Thoracic aorta (tissue), 2 donors: ENCODE data around the gene GFPT2. TPM values are rescaled to one million over a fixed set of nuclear protein-coding genes. Genes with fewer than 3 reads are reported as not detected.

ENCODE experiments used
- ATAC-seq: fragments of 150-250 bp; one replicate; pipeline ENCODE4 v1.8.0; 2017; ENCODE audit warnings: low read depth; ENCODE audit not compliant: insufficient number of reproducible peaks, low FRiP score
- DNase-seq: peaks from one replicate; pipeline ENCODE4 v3.0.0-alpha.2; 2020; ENCODE audit warnings: low spot score
- H3K27ac ChIP-seq, 2 donors: fragments of 200-600 bp; sonication (generic); 1 replicate in 1 of 2; 2 replicates in 1 of 2; pipeline ENCODE4 v1.5.1; 2016; ENCODE audit warnings: mild to moderate bottlenecking in 2 of 2, moderate library complexity in 2 of 2
- H3K27me3 ChIP-seq: fragments of 200-600 bp; sonication (generic); replicated peaks from 2 replicates; pipeline ENCODE4 v1.6.0; 2016; ENCODE audit warnings: mild to moderate bottlenecking; ENCODE audit not compliant: insufficient read depth
- H3K36me3 ChIP-seq: fragments of 200-600 bp; sonication (generic); one replicate; pipeline ENCODE4 v1.5.1; 2016
- H3K4me1 ChIP-seq, 2 donors: fragments of 200-600 bp; sonication (generic); 1 replicate in 1 of 2; 2 replicates in 1 of 2; pipeline versions ENCODE4 v1.5.1 to v1.6.0; 2016; ENCODE audit warnings: low read depth in 2 of 2, mild to moderate bottlenecking in 1 of 2; ENCODE audit not compliant: control insufficient read depth in 1 of 2
- H3K4me3 ChIP-seq: fragments of 200-600 bp; sonication (generic); 2 replicates; pipeline ENCODE4 v1.5.1; 2016; ENCODE audit warnings: mild to moderate bottlenecking
- H3K9me3 ChIP-seq: fragments of 200-600 bp; sonication (generic); 2 replicates; pipeline ENCODE4 v1.5.1; 2016
- total RNA-seq, 2 donors: library from RNA; depleted of rRNA; stranded (reverse); fragments of >200 nt; gene quantifications; one replicate each; pipeline versions ENCODE4 v1.1.0 to v1.2.3, GENCODE V29; 2016
- TF ChIP-seq, protein P1 (sequence below): fragments of 200-600 bp; sonication (generic); IDR thresholded peaks from one replicate; pipeline ENCODE4 v1.5.1; 2019; ENCODE audit warnings: antibody characterized with exemption

Gene GFPT2
- total RNA-seq, 2 donors from 2014 or later = 32.1 to 136 TPM

DNA sequence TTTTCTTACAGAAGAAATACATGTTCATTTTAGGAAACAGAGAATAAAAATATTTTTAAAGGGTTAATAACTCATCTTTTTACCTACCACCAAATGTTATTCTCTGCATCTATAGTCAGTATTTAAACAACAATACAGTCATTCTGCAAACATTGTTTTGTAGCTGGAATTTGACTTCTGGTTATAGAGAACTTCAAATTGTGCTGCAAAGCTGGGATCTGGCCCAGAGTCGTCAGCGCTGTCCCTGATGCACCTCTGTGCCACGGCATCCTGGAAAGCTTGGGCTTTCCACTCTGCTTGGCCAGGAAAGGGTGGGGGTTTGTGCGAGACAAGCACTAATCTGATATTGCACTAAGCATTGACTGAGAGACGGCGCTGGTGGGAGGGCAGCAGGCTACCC lies 5.0 kb upstream of the GFPT2 start:
- no peak overlapping the region for H3K4me3 ChIP-seq
- ATAC-seq = no peak

DNA sequence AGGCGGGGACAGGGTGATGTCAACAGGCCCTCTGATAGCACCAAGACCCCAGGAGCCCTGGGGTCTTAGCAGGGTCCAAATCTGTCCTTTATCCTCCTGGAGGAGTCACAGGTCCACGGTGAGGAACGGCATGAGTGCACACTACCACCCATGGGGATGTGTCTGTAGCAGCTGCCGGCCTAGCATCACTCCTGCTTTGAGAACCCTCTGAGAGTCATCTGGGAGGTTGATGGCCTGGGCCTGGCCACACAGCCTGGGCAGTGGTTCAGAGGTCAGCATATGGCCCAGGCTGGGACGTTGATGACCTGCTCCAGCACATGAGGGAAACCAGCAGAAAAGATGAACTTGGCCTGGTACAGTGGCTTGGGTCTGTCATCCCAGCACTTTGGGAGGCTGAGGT lies 1.8 kb upstream of the GFPT2 start:
- ATAC-seq (no peak), DNase-seq (no peak)
- H3K36me3 ChIP-seq = no peaks in the 10 kb centered on the region

More for the DNA sequence above, 5.0 kb upstream of the GFPT2 start:
- Histone ChIP-seq H3K27me3 (no peaks in the 10 kb centered on the region), H3K4me1 (peaks cover 0 to 5% of the 10 kb centered on the region in 2 donors), H3K36me3 (no peaks in the 10 kb centered on the region), H3K27ac (no peak overlapping the region), H3K9me3 (no peaks in the 10 kb centered on the region)
- DNase-seq = no peak
- TF ChIP-seq, protein P1, sequence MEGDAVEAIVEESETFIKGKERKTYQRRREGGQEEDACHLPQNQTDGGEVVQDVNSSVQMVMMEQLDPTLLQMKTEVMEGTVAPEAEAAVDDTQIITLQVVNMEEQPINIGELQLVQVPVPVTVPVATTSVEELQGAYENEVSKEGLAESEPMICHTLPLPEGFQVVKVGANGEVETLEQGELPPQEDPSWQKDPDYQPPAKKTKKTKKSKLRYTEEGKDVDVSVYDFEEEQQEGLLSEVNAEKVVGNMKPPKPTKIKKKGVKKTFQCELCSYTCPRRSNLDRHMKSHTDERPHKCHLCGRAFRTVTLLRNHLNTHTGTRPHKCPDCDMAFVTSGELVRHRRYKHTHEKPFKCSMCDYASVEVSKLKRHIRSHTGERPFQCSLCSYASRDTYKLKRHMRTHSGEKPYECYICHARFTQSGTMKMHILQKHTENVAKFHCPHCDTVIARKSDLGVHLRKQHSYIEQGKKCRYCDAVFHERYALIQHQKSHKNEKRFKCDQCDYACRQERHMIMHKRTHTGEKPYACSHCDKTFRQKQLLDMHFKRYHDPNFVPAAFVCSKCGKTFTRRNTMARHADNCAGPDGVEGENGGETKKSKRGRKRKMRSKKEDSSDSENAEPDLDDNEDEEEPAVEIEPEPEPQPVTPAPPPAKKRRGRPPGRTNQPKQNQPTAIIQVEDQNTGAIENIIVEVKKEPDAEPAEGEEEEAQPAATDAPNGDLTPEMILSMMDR = no peak

DNA sequence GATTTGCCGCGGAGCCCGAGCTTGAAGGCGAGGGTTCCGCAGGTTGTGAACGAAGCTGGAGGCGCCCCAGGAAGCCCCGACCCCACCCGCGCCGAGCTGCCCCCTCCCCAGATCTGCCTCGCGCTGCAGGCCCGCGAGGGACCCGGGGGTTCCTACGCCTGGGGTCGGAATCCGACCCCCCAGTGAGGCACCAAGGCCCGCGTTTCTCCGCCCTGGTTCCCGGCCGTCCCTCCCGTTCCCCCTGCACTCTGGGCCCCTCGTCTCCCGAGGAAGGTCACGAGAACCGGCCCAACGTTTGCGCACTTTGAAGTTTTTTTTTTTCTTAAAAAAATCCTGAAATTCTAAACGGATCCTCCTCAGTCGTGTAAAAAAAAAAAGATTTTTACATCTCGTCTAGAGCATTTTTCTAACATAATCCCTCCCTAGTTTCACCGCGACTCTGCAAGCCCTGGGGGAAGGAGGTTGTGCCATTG lies 880 bp upstream of the GFPT2 start:
- Histone ChIP-seq H3K27ac (no peak overlapping the region), H3K4me1 (peaks cover 6 to 17% of the 10 kb centered on the region in 2 donors), H3K9me3 (no peaks in the 10 kb centered on the region), H3K27me3 (no peaks in the 10 kb centered on the region), H3K36me3 (no peaks in the 10 kb centered on the region), H3K4me3 (peak overlapping the region; percentile 97)
- DNase-seq = no peak
- TF ChIP-seq, protein P1 = no peak
- ATAC-seq = no peak

More for the DNA sequence above, 1.8 kb upstream of the GFPT2 start:
- Histone ChIP-seq H3K4me1 (peaks cover 6 to 17% of the 10 kb centered on the region in 2 donors), H3K9me3 (no peaks in the 10 kb centered on the region), H3K4me3 (no peak overlapping the region), H3K27me3 (no peaks in the 10 kb centered on the region), H3K27ac (no peak overlapping the region)
- TF ChIP-seq, protein P1 = no peak

DNA sequence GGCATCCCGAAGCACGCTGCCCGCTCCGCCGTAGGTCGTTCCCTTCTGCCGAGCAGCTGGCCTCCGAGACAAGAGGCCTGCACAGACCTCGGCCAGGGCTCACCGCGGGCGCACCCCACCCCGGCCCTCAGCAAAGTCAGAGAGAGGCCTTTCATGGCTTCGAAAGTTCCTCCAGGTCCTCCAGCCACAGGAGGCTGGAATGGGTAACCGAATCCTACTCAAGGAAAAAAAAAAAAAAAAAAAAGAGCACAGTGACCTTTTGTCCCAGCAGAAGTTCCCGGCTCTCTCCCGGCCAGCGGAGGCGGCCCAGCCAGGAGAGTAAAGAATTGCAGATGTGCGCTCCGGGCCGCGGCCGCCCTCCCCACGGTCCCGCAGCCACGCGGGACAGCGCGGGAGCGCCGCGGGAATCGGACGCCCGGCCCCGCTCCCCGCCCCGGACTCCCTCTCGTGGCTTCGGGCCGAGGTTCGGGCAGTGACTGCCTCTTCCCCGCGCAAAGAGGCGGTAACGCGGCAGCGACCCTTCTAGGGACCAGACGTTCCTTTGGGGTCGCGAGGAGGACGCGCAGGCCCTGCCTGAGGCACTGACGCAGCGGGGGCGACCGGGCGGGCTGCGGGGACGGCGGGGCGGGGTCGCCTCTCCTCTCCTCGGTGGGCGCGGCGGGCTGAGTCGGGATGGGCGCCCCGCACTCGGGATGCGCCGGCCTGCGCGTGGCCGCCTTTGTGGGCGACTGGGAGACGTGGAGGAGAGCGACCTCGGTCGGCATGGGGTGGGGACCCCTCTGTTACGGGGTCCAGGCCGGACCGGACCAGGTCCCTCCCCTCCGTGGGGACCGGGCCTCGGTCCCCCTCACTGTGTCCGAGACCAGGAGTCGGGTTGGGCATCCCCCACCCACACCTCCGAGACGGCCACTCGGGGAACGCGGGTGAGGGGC lies 754 bp downstream of the GFPT2 start:
- Histone ChIP-seq H3K36me3 (no peaks in the 10 kb centered on the region), H3K27ac (peak overlapping the region in 1 of 2 donors; percentile 65), H3K4me3 (peak overlapping the region; percentile 97), H3K9me3 (no peaks in the 10 kb centered on the region), H3K4me1 (peaks cover 6 to 17% of the 10 kb centered on the region in 2 donors), H3K27me3 (no peaks in the 10 kb centered on the region)
- ATAC-seq (peak; percentile 22), DNase-seq (no peak)
- TF ChIP-seq, protein P1 = no peak

DNA sequence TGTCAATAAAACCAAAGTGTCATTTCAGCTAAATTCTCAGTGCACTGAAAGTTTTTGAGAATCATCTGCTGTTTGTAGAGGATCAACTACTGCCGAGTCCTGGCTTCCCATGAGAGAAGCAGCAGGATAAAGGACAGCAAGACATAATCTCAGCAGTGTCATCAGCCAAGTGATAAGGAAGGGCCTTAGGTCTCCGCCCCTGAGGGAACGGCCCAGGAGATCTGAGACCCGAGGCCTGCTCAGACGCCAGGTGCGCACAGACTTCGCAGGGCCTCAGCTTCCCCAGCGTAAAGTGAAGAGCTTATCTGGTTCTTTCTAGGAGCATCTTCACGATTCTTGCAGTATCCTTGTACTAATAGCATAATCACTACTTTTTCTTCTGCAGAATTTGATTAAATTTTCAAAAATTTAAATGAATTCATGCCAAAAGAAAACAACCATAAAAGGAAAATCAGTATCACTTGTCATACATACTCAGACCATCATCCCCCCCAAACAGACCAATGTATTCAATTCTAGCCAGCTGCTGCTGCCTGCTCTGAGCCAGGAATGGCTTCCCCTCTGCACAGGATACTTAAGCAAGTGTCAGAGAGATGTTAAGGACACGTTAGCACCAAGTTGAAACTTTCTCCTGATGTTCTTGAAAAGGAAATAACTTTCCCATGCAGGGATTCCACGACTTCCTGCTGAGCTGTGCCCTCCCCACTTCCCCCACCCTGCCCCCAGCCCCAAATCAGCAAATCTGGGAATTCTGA lies 2.2 kb downstream of the GFPT2 start:
- TF ChIP-seq, protein P1 = no peak
- Histone ChIP-seq H3K4me1 (peaks cover 6 to 17% of the 10 kb centered on the region in 2 donors), H3K4me3 (no peak overlapping the region), H3K36me3 (no peaks in the 10 kb centered on the region), H3K27ac (no peak overlapping the region), H3K9me3 (no peaks in the 10 kb centered on the region), H3K27me3 (no peaks in the 10 kb centered on the region)
- ATAC-seq = no peak
- no peak for DNase-seq
